ENCODE data around the gene FBLN7.
A peak's percentile ranks its signal among the peaks of the same experiment; 100 is the strongest.

FBLN7 gene

DNA sequence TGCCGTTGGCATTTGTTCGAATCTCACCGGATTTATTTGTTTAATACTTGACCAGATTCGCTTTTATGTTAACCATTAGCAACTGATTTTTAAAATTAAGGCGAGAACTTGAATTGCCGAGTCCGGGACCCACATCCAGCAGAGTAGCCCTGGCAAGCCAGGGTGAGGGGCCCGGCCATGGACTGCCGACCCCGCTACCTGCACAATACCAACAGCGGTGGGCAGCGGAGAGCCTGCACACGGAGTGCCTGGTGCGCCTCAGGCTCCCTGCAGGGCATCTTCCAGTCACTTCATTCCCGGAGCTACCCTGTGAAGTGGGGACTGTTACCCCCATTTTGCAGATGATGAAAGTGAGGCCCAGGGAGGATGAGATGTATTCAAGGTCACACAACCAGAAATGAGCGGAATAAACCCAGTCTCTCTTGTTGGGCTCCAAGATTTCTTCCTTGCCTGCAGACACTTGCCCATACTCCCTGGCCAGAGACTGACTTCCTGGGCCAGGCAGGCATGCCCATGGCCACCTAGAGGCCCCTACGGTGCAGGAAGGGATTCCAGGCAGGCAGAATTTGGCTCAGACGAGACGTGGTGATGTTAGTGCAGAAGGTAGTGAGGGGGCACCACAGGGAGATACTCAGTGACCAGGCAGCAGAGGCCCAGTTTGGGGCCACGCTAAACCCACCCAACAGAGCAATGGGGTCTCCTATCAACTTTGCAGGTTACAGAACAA, 2.9 kb downstream of the FBLN7 start:
- no peak for DNase-seq (ENCODE audit: low spot score)

DNA sequence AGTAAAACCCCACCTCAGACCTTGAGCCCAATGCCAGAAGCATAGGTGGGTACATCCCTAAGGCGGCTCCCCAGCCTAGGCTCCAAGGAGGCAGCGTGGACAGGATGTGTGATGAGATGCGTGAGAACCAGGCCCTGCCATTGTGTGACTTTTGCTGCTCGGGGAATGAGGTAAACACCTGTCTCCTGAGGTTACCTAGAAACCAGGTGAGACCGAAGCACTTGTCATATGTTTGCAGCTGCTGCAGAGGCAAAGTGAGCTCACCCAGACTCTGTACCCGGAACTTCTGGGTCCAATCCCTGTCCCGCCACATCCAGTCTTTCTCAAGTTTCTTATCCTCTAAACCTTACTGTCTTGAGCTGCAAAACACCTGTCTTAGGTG, 3.4 kb downstream of the FBLN7 start:
- no peak for DNase-seq (ENCODE audit: low spot score)

DNA sequence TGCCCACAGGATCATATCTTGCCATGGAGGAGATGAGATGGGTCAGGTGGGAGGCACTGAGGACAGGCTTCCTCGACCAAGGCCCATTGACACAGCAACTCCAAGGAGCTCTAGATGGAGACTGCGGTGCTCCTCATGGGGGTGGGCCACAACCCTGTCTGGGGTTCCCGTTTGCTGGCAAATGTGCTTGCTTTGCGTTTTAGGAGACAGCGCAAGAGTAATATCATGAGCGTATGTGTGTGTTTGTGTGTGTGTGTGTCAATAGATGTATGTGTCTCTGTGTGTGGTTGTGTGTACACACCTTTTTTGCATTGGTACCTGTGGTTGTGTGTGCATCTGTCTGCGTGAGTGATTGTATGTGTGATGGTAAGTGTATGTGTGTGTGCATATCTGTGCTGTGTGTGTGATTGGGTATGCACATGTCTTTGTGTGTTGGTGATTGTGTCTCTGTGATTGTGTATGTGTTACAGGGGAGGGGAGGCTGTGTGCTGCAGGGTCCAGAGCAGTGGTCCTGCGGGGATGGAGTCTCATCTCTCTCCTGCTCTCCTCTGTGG, 4.4 kb downstream of the FBLN7 start:
- no peak for DNase-seq (ENCODE audit: low spot score)

DNA sequence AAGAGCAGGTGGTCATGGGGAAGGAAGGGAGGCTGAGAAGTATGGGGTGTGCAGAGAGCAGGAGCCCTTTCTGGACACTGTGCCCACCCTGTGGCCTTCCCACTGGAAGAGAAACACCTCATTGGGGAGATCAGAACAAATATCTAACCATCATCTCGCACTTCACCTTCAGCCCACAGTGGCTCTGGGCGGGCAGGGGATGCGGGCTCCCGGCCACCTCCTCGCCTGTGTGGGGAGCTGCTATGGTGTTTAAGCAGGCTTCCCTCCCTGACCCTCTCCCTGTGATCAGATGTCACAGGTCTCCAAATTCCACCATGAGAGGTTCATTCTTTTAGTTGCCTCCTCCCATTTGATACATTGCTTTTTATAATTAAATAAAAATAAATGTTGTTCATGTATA, 5.0 kb downstream of the FBLN7 start:
- DNase-seq (ENCODE audit: low spot score) = no peak

DNA sequence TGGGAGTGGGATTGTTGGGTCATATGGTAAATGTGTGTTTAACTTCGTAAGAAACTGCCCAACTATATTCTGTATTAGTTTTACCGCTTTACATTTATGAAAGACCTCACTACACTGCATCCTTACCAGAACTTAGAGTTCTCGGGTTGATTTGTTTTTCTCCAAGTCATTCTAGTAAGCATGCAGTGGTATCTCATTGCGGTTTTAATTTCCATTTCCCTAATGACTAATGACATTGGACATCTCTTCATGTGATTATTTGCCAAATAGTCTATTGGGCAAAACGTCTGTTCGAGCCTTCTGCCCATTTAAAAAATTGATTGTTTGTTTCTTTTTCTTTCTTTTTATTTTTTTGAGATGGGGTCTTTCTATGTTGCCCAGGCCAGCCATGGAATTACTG, 6.8 kb downstream of the FBLN7 start:
- DNase-seq (ENCODE audit: low spot score) = no peak

DNA sequence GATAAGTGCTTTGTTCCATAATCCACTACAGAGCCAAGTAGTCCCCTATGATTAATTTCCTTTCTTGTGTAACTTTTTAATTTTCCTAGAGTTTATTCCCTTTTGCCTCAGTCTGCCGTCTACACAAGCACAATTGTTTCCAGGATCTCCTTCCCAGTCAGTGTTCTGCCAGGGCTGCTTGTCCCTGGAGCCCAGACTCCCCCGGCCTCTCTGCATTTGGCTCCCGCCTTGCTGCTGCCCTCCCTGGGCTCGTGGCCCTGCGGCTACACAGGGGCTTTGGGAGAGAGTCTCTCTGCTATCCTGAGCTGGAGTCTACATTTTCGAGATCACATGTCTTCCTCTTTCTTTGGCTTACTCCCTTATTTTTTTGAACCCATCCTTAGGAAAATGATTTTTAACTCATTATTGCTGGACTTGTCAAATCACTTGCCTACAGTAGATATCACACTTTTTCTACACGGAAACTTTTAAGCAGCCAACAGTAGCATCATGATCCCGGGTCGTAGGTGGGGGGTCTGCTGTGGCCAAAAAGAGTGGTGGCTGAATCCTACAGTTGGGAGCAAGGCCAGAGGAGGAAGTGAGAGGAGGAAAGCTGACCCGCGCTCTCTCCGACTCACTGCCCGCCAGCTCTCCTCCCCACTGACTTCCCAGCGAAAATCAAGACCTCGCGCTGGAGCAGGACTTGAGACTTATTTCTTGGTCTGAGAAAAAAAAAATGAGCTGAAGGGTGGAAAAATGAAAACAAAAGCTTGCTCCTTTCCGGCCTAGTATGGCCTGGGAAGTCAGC, 9.4 kb downstream of the FBLN7 start:
- DNase-seq (ENCODE audit: low spot score) = no peak

DNA sequence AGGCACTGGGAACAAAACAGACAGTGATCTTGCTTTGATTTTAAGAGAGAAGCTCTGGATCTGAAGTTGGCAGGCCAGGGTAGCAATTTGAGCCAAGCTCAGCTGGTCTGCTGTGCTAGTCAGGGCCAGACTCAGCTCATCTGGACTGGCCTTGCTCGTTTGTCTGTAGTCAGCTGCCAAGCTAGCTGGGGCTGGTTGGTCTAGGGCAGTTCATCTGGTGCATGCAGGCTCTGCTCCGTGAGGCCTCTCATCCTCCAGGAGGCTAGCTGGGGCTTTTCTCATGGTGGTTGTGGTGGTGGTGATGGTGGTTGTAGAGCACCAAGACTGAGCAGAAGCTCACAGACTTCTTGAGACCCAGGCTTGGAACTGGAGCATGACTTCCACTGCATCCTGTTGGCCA, 10.3 kb downstream of the FBLN7 start:
- no peak for DNase-seq (ENCODE audit: low spot score)

DNA sequence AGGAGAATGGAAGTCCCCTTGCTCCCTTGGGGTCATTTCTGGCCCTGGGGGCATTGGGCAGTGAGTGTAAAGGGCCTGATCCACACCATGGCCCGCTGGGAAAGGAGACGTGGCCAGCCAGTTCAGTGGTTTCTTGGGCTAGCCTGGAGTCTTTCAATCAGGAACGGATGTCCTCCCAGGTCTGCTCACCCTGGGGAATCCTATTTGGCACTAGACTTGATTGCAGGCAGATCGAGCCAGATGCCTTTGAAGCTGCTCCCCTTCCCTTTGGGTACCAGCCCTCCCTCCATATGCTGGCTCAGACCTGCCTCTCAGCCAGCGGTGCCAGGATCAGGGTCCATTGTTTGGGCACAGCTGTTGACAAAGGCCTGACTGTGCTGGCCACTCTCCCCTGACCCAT, 11.0 kb downstream of the FBLN7 start:
- no peak for DNase-seq (ENCODE audit: low spot score)

DNA sequence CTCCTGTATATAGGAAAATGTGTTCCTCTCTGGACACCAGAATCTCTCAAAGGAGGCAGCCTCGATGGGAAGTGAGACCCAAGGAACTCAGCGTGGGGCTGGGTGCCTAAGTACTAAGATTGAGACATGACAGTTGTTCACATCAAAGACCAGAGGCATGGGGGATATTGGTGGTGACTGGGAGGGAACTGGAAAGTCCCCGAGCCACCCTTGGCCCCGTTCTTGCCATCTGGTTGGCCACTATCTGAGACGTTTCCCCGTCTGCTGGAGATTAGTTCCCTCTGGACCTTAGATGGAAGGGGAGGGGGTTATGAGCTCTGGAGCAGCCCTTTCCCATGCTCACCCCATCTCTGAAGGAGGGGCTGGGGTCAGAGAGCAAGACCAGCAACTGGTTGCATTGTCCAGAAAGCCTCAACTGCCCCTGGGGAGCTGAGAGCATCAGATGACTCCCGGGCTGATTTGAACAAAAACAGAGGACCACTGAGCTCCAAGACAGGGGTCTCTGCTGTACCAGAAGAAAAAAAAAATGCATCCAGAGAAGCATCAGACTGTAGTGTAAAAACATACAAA, 11.8 kb downstream of the FBLN7 start:
- DNase-seq (ENCODE audit: low spot score) = no peak

DNA sequence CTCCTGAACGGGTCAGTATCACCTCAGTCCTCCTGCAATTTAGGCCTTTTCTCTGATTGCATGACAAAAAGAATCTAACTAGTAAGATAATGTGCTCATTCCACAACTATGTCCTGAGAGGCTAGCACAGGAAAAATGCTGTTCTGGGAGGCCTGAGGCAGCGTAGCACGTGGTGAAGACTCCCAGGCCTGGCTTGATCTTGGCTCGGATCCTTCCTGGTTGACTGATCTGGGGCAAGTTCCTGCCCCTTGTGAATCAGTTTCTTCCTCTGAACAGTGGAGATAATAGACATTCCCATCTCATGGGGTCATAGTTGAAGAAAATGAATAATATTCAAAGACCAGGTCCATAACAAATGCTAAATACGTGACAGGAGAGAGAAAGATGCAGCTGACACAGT, 12.3 kb downstream of the FBLN7 start:
- DNase-seq (ENCODE audit: low spot score) = peak; percentile 84

DNA sequence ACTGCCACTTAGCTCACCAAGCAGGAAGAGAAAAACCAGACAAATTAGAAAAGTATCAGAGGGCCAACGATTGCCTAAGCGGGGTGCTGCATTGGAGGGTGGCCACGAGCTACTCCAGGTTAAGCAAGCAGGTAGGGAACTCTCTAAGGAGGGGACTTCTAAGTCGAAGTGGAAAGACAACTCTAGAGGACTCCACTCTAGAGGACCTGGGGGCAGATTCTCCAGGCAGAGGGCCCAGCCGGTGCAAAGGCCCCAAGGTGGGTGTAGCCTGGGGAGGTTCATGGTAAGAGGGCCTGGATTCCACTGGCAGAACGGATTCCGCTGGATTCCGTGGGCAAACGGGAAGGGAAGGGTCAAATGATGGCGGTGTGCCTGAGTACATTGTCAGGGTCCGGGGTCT, 12.7 kb downstream of the FBLN7 start:
- DNase-seq (ENCODE audit: low spot score) = no peak

DNA sequence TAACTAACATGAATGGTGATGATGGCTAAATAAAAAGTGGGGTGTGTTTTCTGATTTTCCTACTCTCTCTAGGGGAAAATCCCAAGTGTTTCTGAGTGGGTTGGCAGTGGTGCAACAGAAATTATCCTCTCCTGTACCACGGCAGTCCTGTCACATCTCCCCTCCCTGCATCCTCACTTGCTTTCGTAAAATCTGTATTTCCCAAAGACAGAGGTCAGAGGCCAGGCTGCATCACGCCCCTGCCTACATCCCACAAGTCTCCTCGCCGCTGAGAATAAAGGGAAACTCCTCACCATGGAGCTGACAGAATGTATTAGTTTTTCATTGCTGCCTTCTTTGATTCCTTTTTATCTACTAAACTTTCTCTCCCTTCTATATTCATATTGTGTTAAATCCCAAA, 13.1 kb downstream of the FBLN7 start:
- no peak for DNase-seq (ENCODE audit: low spot score)

DNA sequence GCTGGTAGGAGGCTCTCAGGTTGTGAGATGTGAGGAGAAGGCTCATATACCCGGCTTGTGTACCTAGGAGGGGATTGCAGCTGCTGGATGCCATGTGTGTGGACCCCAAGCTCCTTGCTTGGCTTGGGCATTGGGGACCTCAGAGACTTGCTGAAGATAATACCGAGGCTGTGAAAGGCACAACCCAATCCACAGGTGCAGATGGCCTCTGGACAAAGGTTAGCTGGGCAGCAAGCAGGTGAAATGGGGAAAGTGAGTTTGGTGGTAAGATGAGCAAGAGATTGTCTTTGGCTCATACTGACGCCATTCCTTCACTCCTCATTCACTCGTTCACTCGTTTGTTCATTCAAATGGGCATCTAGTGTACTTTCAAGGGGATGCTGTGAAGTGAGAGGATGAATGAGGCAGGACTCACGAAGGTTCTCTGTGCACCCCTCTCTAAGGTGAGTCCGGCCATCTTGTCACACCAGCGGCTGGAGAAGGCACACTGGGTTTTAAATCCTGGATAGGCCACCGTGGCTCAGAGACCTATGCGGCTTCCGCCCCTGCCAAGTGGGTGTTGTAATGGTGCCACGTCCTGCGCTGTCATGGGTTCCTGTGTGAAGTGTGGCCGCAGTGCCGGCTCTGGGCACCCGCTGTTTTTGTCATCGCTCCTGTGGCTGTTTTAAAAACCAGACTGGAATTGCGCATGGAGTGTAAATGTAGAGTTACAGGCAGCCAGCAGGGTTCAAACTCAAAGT, 13.7 kb downstream of the FBLN7 start:
- no peak for DNase-seq (ENCODE audit: low spot score)

DNA sequence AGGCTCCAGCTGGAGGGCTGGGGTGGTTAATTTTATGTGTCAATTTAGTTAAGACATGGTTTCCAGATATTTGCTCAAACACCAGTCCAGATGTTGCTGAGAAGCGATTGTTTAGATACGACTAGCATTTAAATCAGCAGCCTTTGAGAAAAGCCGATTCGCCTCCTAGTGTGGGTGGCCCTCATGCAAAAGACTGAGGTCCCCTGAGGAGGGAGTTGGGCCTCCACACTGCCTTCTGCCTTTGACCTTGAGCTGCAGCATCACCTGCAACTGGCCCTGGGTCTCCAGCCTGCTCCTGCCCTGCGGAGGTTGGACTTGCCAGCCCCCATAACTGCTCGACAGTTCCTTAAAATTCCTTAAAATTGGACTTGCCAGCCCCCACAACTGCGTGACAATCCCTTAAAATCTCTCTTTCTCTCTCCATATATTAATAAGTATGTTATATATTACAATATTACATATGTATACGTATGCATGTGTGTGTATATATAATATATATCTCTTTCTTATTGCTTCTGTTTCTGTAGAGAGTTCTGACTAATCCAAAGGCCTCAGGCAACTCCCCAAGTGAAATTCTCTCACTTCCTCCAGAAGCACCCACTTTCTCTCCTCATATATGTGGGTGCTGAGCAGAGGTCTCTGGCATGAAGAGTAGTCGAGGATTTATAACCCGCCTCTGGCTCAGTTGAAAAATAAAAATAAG, 14.4 kb downstream of the FBLN7 start:
- no peak for DNase-seq (ENCODE audit: low spot score)

DNA sequence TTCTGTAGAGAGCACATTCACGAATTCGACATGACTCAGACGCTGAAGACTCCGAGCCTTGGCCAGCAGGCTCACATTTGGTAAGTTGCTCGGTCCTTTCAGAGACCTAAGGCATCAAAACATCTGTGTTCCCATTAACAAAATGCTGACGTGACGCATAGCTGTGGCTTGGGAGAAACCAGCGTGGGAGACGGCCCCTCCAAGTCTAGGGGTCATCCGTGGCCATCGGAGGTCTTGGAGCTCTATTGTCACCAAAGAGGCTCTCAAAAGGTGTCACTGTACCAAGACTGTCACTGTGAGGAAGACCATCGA, 14.9 kb downstream of the FBLN7 start:
- no peak for DNase-seq (ENCODE audit: low spot score)

DNA sequence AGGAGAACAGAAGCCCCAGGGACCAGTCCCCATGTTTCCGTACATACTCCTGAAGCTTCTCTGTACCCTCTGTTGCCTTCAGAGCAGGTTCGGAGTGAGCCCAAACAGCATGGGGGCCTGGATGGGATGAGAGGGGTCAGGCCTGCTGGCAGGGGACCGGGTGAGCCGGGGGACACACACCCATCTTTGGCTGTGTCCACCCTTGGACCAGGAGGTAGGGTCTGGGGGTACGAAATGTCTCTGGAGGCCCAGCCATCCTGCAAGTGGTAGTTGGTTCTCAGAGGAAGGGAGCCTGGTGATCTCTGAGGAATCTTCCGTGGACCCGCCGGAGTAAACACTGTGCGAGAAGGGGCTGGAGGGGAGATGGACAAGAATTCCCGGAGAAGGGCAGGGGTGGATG, 15.3 kb downstream of the FBLN7 start:
- no peak for DNase-seq (ENCODE audit: low spot score)

DNA sequence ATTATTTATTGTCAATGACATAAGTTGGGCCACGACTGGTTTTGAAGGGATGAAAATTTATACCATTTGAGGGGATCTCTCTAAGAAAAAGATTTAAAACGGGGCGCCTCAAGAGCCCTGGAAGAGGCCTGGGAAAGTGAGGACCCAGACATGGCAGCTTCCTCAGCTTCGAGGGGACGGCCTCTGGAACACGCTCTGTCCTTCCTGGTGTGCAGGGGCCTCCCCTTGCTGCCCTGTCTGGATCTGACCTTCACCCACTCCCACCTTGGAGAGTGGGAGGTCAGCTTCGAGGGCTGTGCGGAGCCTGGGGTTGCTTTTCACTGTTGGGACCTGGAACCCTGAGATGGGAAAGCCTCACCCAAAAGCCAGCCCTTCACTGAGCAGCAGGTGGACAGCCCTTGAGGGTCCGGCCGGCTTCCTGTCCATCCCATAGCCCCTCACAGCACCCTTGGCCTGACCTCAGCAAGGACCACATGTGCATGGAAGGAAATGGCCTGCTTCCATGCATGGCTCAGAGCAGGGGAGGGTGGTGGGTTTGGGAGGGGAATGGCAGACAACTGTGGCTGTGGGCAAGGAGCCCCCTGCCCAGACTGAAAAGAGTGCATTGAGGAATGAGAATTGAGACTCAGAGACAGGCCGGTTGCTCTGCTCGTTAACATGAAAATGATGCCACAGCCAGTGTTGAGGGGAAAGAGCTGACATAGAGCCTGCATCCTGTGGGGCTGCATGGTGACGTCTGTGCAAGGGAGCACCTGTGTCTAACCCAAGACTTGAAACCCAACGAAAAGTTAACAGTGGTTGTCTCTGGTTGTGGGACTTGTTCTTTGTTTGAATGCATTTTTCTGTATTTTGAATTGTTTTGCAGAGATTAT, 16.3 kb downstream of the FBLN7 start:
- DNase-seq (ENCODE audit: low spot score) = no peak

DNA sequence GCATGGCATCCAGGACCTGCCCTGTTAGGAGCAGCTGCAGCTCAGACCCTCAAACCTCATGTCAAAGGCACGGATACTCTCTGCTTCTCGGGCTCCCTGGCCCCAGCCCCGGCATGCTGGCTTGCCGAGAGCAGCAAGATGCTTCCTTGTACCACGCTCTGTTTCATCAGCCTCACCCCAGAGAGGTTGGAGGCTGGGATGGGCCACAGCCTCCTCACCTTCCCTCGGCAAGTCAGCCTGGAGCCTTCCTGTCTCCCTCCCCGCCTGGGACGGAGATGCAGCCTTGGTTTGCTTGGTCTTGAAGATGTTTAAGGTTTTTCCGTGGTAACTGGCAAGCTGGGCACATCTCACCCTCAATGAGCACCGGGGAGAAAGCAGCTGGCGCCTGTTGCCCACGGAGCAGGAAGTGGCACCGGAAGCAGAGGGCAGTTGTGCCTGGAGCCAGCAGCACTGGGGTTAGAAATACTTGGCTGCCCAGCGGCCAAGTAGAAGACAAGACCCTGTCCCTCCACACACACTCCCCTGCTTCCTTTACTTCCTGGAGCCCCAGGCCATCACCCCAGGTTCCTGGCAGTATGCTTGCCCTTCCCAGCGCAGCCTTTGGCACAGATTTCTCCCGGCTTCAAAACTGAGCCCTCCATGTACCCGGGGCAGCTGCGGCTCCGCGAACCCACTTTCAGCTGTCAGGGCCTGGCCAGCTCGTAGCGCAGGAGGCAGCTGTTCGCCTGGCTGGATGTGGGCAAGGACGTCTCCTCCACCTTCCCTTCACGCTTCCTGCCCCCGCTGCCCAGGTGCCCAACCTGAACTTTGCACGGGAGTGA, 17.4 kb downstream of the FBLN7 start:
- no peak for DNase-seq (ENCODE audit: low spot score)

DNA sequence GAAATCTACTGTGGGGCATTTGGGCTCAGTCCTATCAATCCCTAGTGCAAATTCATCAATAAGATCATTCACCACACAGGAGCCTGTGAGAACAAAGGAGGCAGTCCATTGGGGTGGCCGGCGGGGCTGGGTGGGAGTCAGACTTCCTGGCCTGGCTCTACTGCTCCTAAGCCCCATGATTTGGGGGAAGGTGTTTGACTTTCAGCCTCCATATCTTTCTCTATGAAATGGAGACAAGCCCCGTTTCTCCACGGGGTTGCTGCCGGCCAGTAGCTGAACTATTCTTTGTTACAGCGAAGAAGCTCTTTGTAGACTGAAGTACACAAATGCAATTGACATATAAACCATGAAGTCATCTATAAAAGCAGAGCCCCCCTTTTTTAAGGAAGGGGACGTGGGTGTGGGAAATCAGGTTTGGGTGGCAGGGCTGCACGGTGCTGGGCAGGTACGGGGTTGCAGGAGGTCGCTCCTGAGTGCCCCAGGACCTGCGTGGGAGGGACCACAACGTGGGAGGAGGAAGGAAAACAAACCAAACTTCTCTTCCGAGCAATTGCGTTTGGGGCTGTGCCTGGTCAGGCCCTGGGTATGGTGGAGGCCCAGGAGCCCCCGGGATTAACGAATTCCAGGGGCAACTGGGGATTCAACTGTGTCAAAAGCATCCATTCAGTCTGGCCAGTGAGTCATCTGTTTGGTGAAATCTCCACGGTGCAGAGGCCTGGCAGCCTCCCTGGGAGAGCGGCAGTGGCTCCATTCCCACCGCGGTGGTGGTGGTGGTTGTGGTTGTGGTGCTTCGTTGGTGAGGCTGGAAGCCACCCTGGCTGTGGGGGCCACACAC, 18.2 kb downstream of the FBLN7 start:
- DNase-seq (ENCODE audit: low spot score) = no peak

Measured in kidney capillary endothelial cell (primary cell).